K562 (cell line): ENCODE data around the gene NTRK3. TPM values are rescaled to one million over a fixed set of nuclear protein-coding genes. Genes with fewer than 3 reads are reported as not detected.

Experiments
- ATAC-seq: fragments of 200-7000 bp; cut with Tn5 transposase; 3 replicates; pipeline ENCODE4 v1.9.1; 2020; ENCODE audit warnings: moderate library complexity
- BruUV-seq: library from RNA; stranded (reverse); fragments of 400-500 nt; replicated peaks from 2 replicates; lab custom pipeline; 2021; lab: Mats Ljungman, UMichigan
- CTCF ChIA-PET: fragments of 300-600 bp; formaldehyde crosslinking; extraction: SDS; loops from one replicate; lab custom pipeline; 2021; ENCODE audit warnings: low intra/inter-chr PET ratio; lab: Yijun Ruan, JAX
- POLR2A ChIA-PET: fragments of 300-600, 350-650 bp; sonication (Branson Sonifier 250); formaldehyde crosslinking; extraction: SDS; loops from one replicate; lab custom pipeline; 2021; ENCODE audit warnings: antibody characterized with exemption, inconsistent platforms; lab: Yijun Ruan, JAX
- DNase-seq, 4 experiments: peaks; one replicate each; pipeline versions ENCODE4 v3.0.0 to v3.0.0-alpha.2; 2011 to 2018; ENCODE audit warnings: low spot score in 3 of 4, mixed read lengths in 3 of 4; ENCODE audit errors: extremely low read depth in 1 of 4
- FAIRE-seq: peaks from 2 replicates; lab custom pipeline; 2011; peaks lifted over from hg19 to GRCh38; lab: Jason Lieb, UNC
- H2AFZ ChIP-seq: 2 replicates; pipeline ENCODE4 v1.6.0; 2011; ENCODE audit warnings: low read depth, low read length, control low read depth, inconsistent platforms
- H3K27ac ChIP-seq: fragments of 200-600 bp; 3 replicates; pipeline ENCODE4 v1.8.0; 2011; ENCODE audit warnings: low read depth, mild to moderate bottlenecking, control low read depth, inconsistent platforms, low read length, moderate library complexity, mixed read lengths; ENCODE audit errors: extremely low read depth
- H3K27me3 ChIP-seq, 2 experiments: fragments of 300-600 bp in 1 of 2; 2 replicates in 1 of 2; 3 replicates in 1 of 2; pipeline versions ENCODE4 v1.6.0 to v1.8.0; 2011; ENCODE audit warnings: inconsistent platforms in 2 of 2, low read length in 2 of 2, mild to moderate bottlenecking in 1 of 2, mixed read lengths in 1 of 2, moderate library complexity in 1 of 2; ENCODE audit not compliant: control insufficient read depth in 2 of 2, insufficient read depth in 2 of 2
- H3K36me3 ChIP-seq: fragments of 300-600 bp; 3 replicates; pipeline ENCODE4 v1.8.0; 2011; ENCODE audit warnings: mild to moderate bottlenecking, low read length, inconsistent platforms; ENCODE audit not compliant: control insufficient read depth, insufficient read depth
- H3K4me1 ChIP-seq, 2 experiments: fragments of 200-600 bp in 1 of 2; replicated peaks in 1 of 2; 2 replicates in 1 of 2; 3 replicates in 1 of 2; pipeline versions ENCODE4 v1.5.1 to v1.8.0; 2011; ENCODE audit warnings: inconsistent platforms in 2 of 2, low read length in 2 of 2, mild to moderate bottlenecking in 1 of 2, mixed read lengths in 1 of 2, moderate library complexity in 1 of 2; ENCODE audit not compliant: control insufficient read depth in 2 of 2, insufficient read depth in 2 of 2
- H3K4me2 ChIP-seq: 2 replicates; pipeline ENCODE4 v1.6.1; 2011; ENCODE audit warnings: low read length, control low read depth, inconsistent platforms, mixed read lengths; ENCODE audit not compliant: insufficient read depth
- H3K4me3 ChIP-seq: fragments of 200-600 bp; sonication (generic), shearing (Covaris generic); 2 replicates; pipeline ENCODE4 v1.5.1; 2016; ENCODE audit warnings: control low read depth, inconsistent platforms
- H3K79me2 ChIP-seq: fragments of 200-600 bp; 3 replicates; pipeline ENCODE4 v1.8.0; 2011; ENCODE audit warnings: low read length, inconsistent platforms; ENCODE audit not compliant: control insufficient read depth, insufficient read depth
- H3K9ac ChIP-seq, 2 experiments: 2 replicates each; pipeline versions ENCODE4 v1.6.0 to v1.6.1; 2011; ENCODE audit warnings: low read depth in 2 of 2, low read length in 2 of 2, control low read depth in 1 of 2, inconsistent platforms in 1 of 2, mild to moderate bottlenecking in 1 of 2, mixed read lengths in 1 of 2; ENCODE audit not compliant: insufficient read depth in 1 of 2
- H3K9me1 ChIP-seq: one replicate; pipeline ENCODE4 v1.6.0; 2011; ENCODE audit warnings: inconsistent platforms, mild to moderate bottlenecking, low read length, moderate library complexity; ENCODE audit not compliant: control insufficient read depth, insufficient read depth
- H3K9me3 ChIP-seq: replicated peaks from 2 replicates; pipeline ENCODE4 v1.5.1; 2011; ENCODE audit warnings: low read depth, low read length, inconsistent platforms; ENCODE audit not compliant: control insufficient read depth, insufficient read depth
- H4K20me1 ChIP-seq: replicated peaks from 2 replicates; pipeline ENCODE4 v1.6.1; 2011; ENCODE audit warnings: low read length, inconsistent platforms, mixed read lengths; ENCODE audit not compliant: control insufficient read depth, insufficient read depth
- ARID1B ChIP-seq: fragments of 450-650 bp; IDR thresholded peaks from 2 replicates; pipeline ENCODE4 v1.6.1; 2016; ENCODE audit warnings: antibody characterized with exemption, mild to moderate bottlenecking, inconsistent platforms
- CBX2 ChIP-seq: fragments of 200-600 bp; sonication (generic); IDR thresholded peaks from one replicate; pipeline ENCODE4 v1.6.1; 2012; ENCODE audit warnings: mild to moderate bottlenecking, low read length, inconsistent platforms; ENCODE audit not compliant: insufficient read depth, poor library complexity, severe bottlenecking
- HDAC6 ChIP-seq: IDR thresholded peaks from 2 replicates; pipeline ENCODE4 v1.6.1; 2012; ENCODE audit warnings: low read depth, mild to moderate bottlenecking, control low read depth, inconsistent platforms, low read length, moderate library complexity
- IRF9 ChIP-seq: fragments of 450-650 bp; IDR thresholded peaks from 2 replicates; pipeline ENCODE4 v1.6.1; 2016; ENCODE audit warnings: missing biosample characterization, missing genetic modification characterization
- L3MBTL2 ChIP-seq: fragments of 450-650 bp; IDR thresholded peaks from 2 replicates; pipeline ENCODE4 v1.6.1; 2016; ENCODE audit warnings: mild to moderate bottlenecking, moderate library complexity
- MAZ ChIP-seq, 2 experiments: fragments of 450-650 bp in 1 of 2; sonication (generic) in 1 of 2; formaldehyde crosslinking; IDR thresholded peaks in 1 of 2; conservative IDR thresholded peaks in 1 of 2; 2 replicates each; pipeline versions ENCODE4 v1.4.0 to v1.5.0; 2020; ENCODE audit warnings: mild to moderate bottlenecking in 1 of 2, missing genetic modification reagents in 1 of 2
- NFRKB ChIP-seq: fragments of 450-650 bp; IDR thresholded peaks from 2 replicates; pipeline ENCODE4 v1.6.1; 2016; ENCODE audit warnings: low read depth
- PHB2 ChIP-seq: fragments of 450-650 bp; IDR thresholded peaks from 2 replicates; pipeline ENCODE4 v1.6.1; 2017; ENCODE audit warnings: low read depth
- POLR2B ChIP-seq: fragments of 450-650 bp; IDR thresholded peaks from 2 replicates; pipeline ENCODE4 v1.6.1; 2018; ENCODE audit warnings: low read depth; ENCODE audit not compliant: partially characterized antibody
- ZBTB11 ChIP-seq, 3 experiments: fragments of 200-800 bp in 1 of 3; fragments of 250-450 bp in 1 of 3; fragments of 450-650 bp in 1 of 3; sonication (Bioruptor Pico) in 1 of 3; sonication (Bioruptor generic) in 1 of 3; formaldehyde crosslinking in 1 of 3; IDR thresholded peaks; 2 replicates each; pipeline versions ENCODE4 v1.6.1 to v1.8.0; 2016 to 2022; ENCODE audit warnings: mild to moderate bottlenecking in 2 of 3, missing genetic modification characterization in 2 of 3, missing compliant biosample characterization in 1 of 3, moderate library complexity in 1 of 3
- in situ Hi-C: fragments of 300-500 bp; cut with MboI; formaldehyde crosslinking; loops from 4 replicates; pipeline ENCODE4 v1.15.0; 2018; ENCODE audit warnings: inconsistent platforms, mixed read lengths
- intact Hi-C: fragments of 100-400 bp; cut with micrococcal nuclease; formaldehyde crosslinking; loops from 2 replicates; pipeline ENCODE4 v1.14.2; 2022
- polyA plus RNA-seq, 8 experiments: library from polyadenylated mRNA; depleted of rRNA in 4 of 8; stranded (reverse) in 5 of 8; unstranded in 3 of 8; fragments of >200 nt; fragmentation: Nextera tagmentation in 2 of 8; fragmentation: Illumina TruSeq in 1 of 8; extraction: Ambion mirVana in 2 of 8; extraction: Trizol in 1 of 8; gene quantifications; 2 replicates each; pipeline versions ENCODE4 v1.2.1 to v1.2.3, GENCODE V29; 2011 to 2014; ENCODE audit warnings: inconsistent platforms in 1 of 8, missing spikeins in 1 of 8
- total RNA-seq, 7 experiments: library from RNA; depleted of rRNA in 6 of 7; stranded (reverse); fragments of >200 nt in 6 of 7; fragmentation: Illumina TruSeq in 2 of 7; extraction: Trizol in 2 of 7; gene quantifications; 2 replicates each; pipeline versions ENCODE4 v1.2.1 to v1.2.3, GENCODE V29; 2011 to 2021; ENCODE audit warnings: low replicate concordance in 1 of 7
- TF ChIP-seq, protein P1 (sequence below): fragments of 250-450 bp; sonication (Bioruptor Pico); IDR thresholded peaks from 2 replicates; pipeline ENCODE4 v1.5.0; 2021; ENCODE audit warnings: mild to moderate bottlenecking, borderline replicate concordance
- TF ChIP-seq, protein P2 (sequence below): fragments of 200-800 bp; sonication (Bioruptor generic); IDR thresholded peaks from 2 replicates; pipeline ENCODE4 v1.6.1; 2017; ENCODE audit warnings: missing genetic modification characterization, missing compliant biosample characterization

NTRK3 gene
- total and polyA plus RNA-seq, 9 of the 15 experiments (the other 6 are each of a cell fraction or from before 2014, with no cell fraction given): 0.11 to 0.13 TPM; not detected in 7

- ChIA-PET CTCF (no interaction called here), POLR2A (no interaction called here)
- Histone ChIP-seq H4K20me1 (no peaks in the 10 kb centered on the region), H3K9me3 (no peaks in the 10 kb centered on the region), H2AFZ (no peak overlapping the region), H3K4me2 (no peak overlapping the region), H3K9ac (no peak overlapping the region), H3K27me3 (peaks cover 0 to 4% of the 10 kb centered on the region in 2 experiments; a peak in 1 of 5 replicates), H3K4me1 (no peaks in the 10 kb centered on the region), H3K79me2 (no peaks in the 10 kb centered on the region), H3K36me3 (no peaks in the 10 kb centered on the region), H3K4me3 (no peak overlapping the region), H3K27ac (no peak overlapping the region), H3K9me1 (no peaks in the 10 kb centered on the region)
- FAIRE-seq (no peak), ATAC-seq (no peak), DNase-seq (no peak)
- BruUV-seq: no TSS peak
- in situ Hi-C loops (no loop called here), intact Hi-C loops (no loop called here)
- TF ChIP-seq ARID1B (no peak), MAZ (CRISPR knock-in tag; conservative IDR thresholded peaks at IDR 0.05 in 1 of 2, IDR thresholded peaks at IDR 0.05 in 1 of 2) (no peak), NFRKB (no peak), CBX2 (no peak), ZBTB11 (CRISPR knock-in tag; IDR thresholded peaks at IDR 0.05) (no peak), HDAC6 (no peak), L3MBTL2 (no peak), POLR2B (no peak), IRF9 (tag) (no peak), PHB2 (no peak)
- TF ChIP-seq, protein P1, sequence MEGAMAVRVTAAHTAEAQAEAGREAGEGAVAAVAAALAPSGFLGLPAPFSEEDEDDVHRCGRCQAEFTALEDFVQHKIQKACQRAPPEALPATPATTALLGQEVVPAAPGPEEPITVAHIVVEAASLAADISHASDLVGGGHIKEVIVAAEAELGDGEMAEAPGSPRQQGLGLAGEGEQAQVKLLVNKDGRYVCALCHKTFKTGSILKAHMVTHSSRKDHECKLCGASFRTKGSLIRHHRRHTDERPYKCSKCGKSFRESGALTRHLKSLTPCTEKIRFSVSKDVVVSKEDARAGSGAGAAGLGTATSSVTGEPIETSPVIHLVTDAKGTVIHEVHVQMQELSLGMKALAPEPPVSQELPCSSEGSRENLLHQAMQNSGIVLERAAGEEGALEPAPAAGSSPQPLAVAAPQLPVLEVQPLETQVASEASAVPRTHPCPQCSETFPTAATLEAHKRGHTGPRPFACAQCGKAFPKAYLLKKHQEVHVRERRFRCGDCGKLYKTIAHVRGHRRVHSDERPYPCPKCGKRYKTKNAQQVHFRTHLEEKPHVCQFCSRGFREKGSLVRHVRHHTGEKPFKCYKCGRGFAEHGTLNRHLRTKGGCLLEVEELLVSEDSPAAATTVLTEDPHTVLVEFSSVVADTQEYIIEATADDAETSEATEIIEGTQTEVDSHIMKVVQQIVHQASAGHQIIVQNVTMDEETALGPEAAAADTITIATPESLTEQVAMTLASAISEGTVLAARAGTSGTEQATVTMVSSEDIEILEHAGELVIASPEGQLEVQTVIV (CRISPR knock-in tag): no peak
- TF ChIP-seq, protein P2, sequence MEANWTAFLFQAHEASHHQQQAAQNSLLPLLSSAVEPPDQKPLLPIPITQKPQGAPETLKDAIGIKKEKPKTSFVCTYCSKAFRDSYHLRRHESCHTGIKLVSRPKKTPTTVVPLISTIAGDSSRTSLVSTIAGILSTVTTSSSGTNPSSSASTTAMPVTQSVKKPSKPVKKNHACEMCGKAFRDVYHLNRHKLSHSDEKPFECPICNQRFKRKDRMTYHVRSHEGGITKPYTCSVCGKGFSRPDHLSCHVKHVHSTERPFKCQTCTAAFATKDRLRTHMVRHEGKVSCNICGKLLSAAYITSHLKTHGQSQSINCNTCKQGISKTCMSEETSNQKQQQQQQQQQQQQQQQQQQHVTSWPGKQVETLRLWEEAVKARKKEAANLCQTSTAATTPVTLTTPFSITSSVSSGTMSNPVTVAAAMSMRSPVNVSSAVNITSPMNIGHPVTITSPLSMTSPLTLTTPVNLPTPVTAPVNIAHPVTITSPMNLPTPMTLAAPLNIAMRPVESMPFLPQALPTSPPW (CRISPR knock-in tag): no peak
- TF ChIP-seq, all 486 proteins: peak for 0
Observed at GRCh38 chr15:88127432-88127790, 129.1 kb downstream of the NTRK3 start.
